Calu3 (cell line): ENCODE results near the gene LZTFL1. TPM values are rescaled to one million over a fixed set of nuclear protein-coding genes. Genes with fewer than 3 reads are reported as not detected.

Source experiments
- BruUV-seq: library from RNA; stranded (reverse); fragments of 400-500 nt; replicated peaks from 2 replicates; lab custom pipeline; 2021; lab: Mats Ljungman, UMichigan
- CTCF ChIA-PET: fragments of 300-600 bp; sonication (Branson Sonifier 250); formaldehyde crosslinking; loops from one replicate; lab custom pipeline; 2022; ENCODE audit warnings: antibody characterized with exemption; lab: Charles Lee
- DNase-seq: peaks from one replicate; pipeline ENCODE4 v3.0.0; 2022
- H3K27ac Mint-ChIP-seq: one replicate; pipeline ENCODE4 v1.8.0; 2022; ENCODE audit warnings: mixed read lengths; ENCODE audit not compliant: unreplicated experiment
- H3K27me3 Mint-ChIP-seq: one replicate; pipeline ENCODE4 v1.8.0; 2022; ENCODE audit warnings: mixed read lengths; ENCODE audit not compliant: unreplicated experiment
- H3K36me3 Mint-ChIP-seq: one replicate; pipeline ENCODE4 v1.8.0; 2022; ENCODE audit warnings: mild to moderate bottlenecking, moderate library complexity, mixed read lengths; ENCODE audit not compliant: insufficient read depth, unreplicated experiment
- H3K4me1 Mint-ChIP-seq: one replicate; pipeline ENCODE4 v1.8.0; 2022; ENCODE audit warnings: mild to moderate bottlenecking, low read depth, mixed read lengths; ENCODE audit not compliant: unreplicated experiment
- H3K4me3 Mint-ChIP-seq: one replicate; pipeline ENCODE4 v1.8.0; 2022; ENCODE audit warnings: mild to moderate bottlenecking, low read depth, moderate library complexity, mixed read lengths; ENCODE audit not compliant: unreplicated experiment
- H3K9me3 Mint-ChIP-seq: one replicate; pipeline ENCODE4 v1.8.0; 2022; ENCODE audit warnings: low read depth, mixed read lengths; ENCODE audit not compliant: unreplicated experiment
- CTCF ChIP-seq: fragments of 200-600 bp; IDR thresholded peaks from one replicate; pipeline ENCODE4 v1.8.0; 2022; ENCODE audit warnings: antibody characterized with exemption; ENCODE audit not compliant: unreplicated experiment
- intact Hi-C: fragments of 100-400 bp; cut with micrococcal nuclease; formaldehyde crosslinking; loops from one replicate; pipeline ENCODE4 v1.10.0; 2022; ENCODE audit not compliant: unreplicated experiment
- total RNA-seq: library from RNA; stranded (reverse); gene quantifications from 2 replicates; pipeline ENCODE4 v1.2.3, GENCODE V29; 2022

LZTFL1 gene
- total RNA-seq, 1 experiment from 2014 or later: 12.7 TPM

GRCh38 chr3:45852828-45853227, 10.9 kb upstream of the LZTFL1 start:
- Mint-ChIP-seq H3K27me3 (peaks cover 76% of the 10 kb centered on the region), H3K36me3 (no peaks in the 10 kb centered on the region), H3K4me1 (no peaks in the 10 kb centered on the region), H3K27ac (no peak overlapping the region), H3K9me3 (no peaks in the 10 kb centered on the region), H3K4me3 (no peak overlapping the region)
- BruUV-seq: no TSS peak
- CTCF ChIA-PET: no interaction called here
- intact Hi-C loops: no loop called here
- DNase-seq: no peak
- TF ChIP-seq CTCF: no peak

DNA sequence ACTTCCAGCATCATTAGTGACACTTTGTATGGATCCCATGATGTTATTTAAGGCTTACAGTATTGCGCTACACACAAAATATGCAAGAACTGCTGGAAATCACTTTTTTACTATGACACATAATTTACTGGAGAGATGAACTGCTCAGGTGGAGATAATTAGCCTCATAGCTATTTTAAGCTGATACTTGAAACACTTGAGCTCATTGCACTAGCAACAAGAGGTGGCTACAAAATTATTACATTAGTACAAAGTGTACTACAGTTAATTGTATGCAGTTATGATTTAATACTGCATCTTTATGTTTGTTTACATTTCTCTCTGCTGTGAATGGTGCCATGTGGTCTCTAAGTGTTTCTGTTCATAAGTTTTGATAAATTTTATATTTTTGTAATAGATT, 6.5 kb upstream of the LZTFL1 start:
- no TSS peak for BruUV-seq
- intact Hi-C loops: no loop called here
- H3K4me1 Mint-ChIP-seq: no peaks in the 10 kb centered on the region
- no peak for DNase-seq
- no peaks in the 10 kb centered on the region for H3K9me3 Mint-ChIP-seq
- H3K27ac Mint-ChIP-seq: no peak overlapping the region
- no peak overlapping the region for H3K4me3 Mint-ChIP-seq
- no peak for TF ChIP-seq CTCF
- no peaks in the 10 kb centered on the region for H3K36me3 Mint-ChIP-seq
- CTCF ChIA-PET: no interaction called here
- peaks cover 86% of the 10 kb centered on the region for H3K27me3 Mint-ChIP-seq

- Mint-ChIP-seq H3K4me3 (no peak overlapping the region), H3K27ac (no peak overlapping the region), H3K36me3 (peaks cover 22% of the 10 kb centered on the region), H3K27me3 (peaks cover 57% of the 10 kb centered on the region), H3K9me3 (no peaks in the 10 kb centered on the region), H3K4me1 (peaks cover 3% of the 10 kb centered on the region)
- BruUV-seq: no TSS peak
- DNase-seq: no peak
- CTCF ChIA-PET: interaction anchor here (0.6 kb wide), 1 partner anchor 154 kb away, joined by 3 read pairs; no protein-coding TSS in a partner anchor
- no peak for TF ChIP-seq CTCF
- intact Hi-C loops: loop anchor here (5.0 kb wide), 1 partner anchor 233 kb away; no protein-coding TSS in a partner anchor
Observed at GRCh38 chr3:45844616-45845015, 2.7 kb upstream of the LZTFL1 start.

DNA sequence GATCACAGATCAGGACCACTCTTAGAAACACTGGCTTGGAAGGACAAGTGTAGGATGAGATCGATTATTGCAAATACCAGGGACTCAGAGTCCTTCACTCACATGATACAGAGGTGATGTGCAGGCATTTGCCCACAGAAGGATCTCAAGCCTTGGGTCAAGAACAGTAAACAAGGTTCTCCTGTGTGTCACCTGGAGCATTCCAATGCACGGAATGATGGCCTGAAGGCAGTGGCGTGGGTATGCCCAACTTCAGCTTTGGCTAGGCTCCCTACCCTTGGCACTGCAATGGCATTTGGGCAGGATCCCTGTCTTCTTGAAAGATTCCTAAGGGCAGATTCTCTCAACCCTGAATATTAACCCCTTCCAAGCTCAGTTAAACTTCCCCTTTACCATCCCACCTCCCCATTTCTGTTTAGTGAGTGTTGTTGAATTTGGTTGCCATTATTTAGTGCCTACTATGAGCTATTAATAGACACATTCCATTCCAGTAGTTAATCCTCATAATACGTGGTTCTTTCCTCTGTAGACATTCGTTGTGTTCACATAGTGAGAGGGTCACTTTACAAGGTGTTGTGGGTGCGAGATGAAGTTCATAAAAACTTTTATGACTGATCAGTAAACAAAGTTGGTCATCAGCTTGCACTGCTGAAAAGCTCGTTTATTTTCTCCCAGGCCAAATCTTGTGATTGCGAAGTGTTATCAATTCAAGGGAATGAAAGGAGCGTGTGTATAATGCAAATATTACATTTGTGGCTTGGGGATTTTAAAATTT, 1.1 kb upstream of the LZTFL1 start:
- Mint-ChIP-seq H3K27me3 (peaks cover 49% of the 10 kb centered on the region), H3K9me3 (no peaks in the 10 kb centered on the region), H3K4me1 (peaks cover 8% of the 10 kb centered on the region), H3K4me3 (no peak overlapping the region), H3K27ac (no peak overlapping the region), H3K36me3 (peaks cover 22% of the 10 kb centered on the region)
- TF ChIP-seq CTCF: no peak
- DNase-seq: no peak
- CTCF ChIA-PET: no interaction called here
- BruUV-seq: no TSS peak
- intact Hi-C loops: loop anchor here (5.0 kb wide), 1 partner anchor 234 kb away; no protein-coding TSS in a partner anchor
